Stimulated activated CD4-positive, alpha-beta T cell treated with anti-CD3 and anti-CD28 coated beads, Interleukin-4, amount 100 ng/mL, for 48 hours (primary cell): ENCODE data around the gene UGT1A9.
"Not testable (repeated sequence)": the region's sequence is repeated elsewhere in the genome, so short reads cannot be mapped to it uniquely, and the experiment has no call there.

ENCODE experiments used
- DNase-seq, 2 donors: peaks; one replicate each; pipeline ENCODE4 v3.0.0-alpha.2; 2020; ENCODE audit warnings: low read depth in 2 of 2

UGT1A9 gene

GRCh38 chr2:233671290-233672161 is at the start of gene UGT1A9:
Gene UGT1A9 (plus strand): TSS chr2:233671898. CDS start chr2:233671935, 37 bp downstream.
- no peak for DNase-seq

GRCh38 chr2:233627331-233628025 is 44.2 kb upstream of the UGT1A9 start:
- no peak for DNase-seq

DNA sequence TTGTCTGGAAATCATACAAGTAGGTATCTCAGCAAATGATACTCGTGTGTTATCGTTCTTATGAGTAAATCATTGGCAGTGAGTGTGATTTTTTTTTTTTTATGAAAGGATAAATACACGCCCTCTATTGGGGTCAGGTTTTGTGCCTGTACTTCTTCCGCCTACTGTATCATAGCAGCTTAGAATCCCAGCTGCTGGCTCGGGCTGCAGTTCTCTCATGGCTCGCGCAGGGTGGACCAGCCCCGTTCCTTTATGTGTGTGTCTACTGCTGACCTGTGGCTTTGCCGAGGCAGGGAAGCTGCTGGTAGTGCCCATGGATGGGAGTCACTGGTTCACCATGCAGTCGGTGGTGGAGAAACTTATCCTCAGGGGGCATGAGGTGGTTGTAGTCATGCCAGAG is 35.4 kb upstream of the UGT1A9 start, which contains the start of gene UGT1A10:
UGT1A10 (plus strand) TSS at position 143 of the 400 bp plus-strand sequence; CDS start at position 218, 75 bp downstream.
- not testable (repeated sequence) for DNase-seq

GRCh38 chr2:233638836-233639235 is 32.9 kb upstream of the UGT1A9 start:
- DNase-seq, result no peak

DNA sequence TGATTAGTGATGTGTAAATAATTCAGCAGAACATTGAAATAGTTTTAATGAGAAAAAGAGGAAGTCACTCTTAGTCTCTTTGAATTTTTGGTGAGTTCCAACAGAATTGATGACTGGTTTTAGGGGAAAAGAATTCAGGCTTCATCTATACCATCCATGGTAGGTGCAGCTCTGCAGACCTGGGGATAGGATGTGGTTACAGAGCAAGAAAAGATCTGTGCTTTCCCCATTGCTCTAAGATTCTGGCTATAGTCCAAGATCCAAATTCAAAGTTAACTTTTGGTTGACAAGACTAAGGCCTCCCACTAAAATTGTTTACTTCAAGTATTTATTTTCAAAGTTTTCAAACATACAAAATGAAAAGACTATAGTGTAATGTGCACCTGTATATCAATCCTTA is 31.8 kb upstream of the UGT1A9 start:
- no peak for DNase-seq

DNA sequence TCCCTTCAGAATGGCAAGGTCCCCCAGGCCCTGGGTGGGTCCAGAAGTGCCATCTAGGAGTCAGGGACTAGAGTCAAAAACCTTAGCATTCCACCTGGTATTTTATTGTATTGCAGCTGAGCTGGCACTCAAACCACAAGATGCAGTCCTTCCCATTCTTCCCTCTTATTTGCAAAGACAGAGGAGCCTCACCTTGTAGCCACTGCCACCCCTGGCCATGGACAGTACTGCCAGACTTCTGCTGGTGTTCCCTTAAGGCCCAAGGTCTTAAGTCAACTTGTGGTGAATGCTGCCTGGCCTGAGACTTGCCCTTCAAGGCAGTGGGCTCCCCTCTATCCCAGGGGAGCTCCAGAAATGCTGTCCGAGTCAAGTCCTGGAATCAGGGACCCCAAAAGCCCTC is 28.6 kb upstream of the UGT1A9 start:
- no peak for DNase-seq

DNA sequence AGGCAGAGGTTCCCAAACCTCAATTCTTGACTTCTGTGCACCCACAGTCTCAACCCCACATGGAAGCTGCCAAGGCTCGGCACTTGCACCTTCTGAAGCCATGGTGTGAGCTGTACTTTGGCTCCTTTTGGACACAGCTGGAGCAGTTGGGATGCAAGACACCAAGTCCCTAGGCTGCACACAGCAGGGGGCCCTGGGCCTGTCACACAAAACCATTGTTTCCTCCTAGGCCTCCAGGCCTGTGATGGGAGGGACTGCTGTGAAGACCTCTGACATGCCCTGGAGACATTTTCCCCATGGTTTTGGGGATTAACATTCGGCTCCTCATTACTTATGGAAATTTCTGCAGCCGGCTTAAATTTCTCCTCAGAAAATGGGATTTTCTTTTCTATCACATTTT is 25.7 kb upstream of the UGT1A9 start:
- DNase-seq, result not testable (repeated sequence)

DNA sequence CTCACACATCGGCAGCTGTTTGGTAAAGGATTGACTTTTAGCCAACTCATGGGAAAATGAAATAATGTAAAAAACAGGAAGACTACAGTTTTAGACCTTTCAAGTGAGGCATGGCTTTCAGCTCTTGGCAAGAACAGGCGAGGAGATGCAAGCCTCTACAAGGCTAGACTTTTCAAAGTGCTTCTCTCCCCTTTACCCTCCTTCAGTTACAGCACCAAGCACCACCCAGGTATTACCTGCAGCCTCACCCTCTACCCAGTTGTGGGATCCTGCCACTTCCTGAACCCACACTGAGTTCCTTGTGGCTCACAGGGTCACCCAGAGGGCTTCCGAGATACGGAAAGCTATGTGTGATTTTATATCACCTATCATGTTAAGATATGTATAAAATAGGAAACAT is 20.7 kb upstream of the UGT1A9 start:
- DNase-seq, result no peak

DNA sequence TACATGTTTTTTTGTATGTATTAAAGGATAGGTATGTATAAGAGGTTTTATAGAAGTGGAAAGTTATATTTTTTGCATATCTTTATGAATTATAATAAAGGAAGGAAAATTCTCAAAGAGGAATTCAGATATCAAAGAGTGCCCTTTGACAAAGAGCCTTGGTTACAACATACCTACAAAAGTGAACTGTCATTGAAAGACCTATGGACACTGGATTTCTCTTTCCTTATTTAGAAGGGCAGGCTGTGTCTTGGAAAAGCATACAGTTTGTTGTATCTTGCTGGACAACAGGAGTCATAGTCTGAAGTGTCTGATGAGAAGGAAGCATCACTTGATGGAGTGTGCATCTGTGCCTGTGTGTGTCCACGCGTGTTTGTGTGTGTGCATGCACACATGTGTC is 20.3 kb upstream of the UGT1A9 start:
- no peak for DNase-seq

- no peak for DNase-seq
These were observed 17.2 kb upstream of the UGT1A9 start for GRCh38 chr2:233654501-233654900.

- no peak for DNase-seq
These were observed 16.7 kb upstream of the UGT1A9 start for GRCh38 chr2:233655043-233655442.

DNA sequence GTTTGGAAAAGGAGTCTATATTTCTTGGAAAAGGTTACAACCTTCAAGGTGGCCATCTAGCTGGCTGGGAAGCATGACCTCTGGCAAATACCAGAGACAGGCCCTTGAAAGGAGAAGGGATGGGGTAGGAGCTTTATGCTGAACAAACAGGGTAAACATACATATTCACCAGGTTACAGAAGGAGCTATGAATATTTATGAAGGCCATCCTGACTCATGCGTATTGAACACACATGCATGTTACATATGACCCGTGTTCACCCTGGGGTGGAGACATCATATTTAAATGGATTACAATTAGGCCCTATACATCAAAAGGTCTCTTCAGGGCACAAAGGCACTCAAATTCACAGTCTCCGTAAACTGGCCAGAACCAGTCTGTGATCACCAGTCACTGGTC is 15.8 kb upstream of the UGT1A9 start:
- not testable (repeated sequence) for DNase-seq

DNA sequence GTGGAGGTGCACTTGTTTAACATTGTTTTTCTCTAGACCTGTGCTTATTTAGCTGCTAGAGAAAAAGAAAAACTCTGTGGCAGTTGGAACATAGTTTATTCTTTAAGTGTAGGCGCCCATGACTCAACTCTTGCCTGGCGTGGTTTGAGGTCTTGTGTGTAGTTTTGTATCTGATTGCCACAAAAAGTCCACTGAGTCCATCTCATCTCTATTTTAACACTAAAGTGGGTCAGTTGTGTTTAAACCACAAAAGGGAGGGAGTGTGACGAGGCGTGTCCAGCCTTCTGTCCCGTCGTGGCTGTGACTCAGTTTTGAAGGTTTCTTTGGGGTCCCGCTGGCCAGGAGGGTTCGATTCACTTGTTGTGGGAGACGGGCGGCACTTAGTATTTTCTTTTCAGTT is 15.3 kb upstream of the UGT1A9 start:
- no peak for DNase-seq

DNA sequence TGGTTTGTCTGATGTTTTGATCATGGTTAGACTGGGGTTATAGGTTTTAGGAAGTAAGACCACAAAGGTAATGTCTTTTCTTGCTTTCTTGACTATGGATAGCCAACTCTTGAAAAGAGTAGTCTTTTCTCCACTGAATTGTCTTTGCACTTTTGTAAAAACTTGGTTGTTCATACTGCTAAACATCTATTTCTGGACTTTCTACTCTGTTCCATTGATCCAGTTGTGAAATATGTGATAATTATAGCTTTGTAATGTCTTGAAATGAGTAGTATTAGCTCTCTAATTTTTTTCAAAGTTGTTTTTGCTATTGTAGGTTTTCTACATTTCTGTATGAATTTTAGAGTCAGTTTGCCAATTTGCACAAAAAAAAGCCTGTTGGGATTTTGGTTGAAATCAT is 13.1 kb upstream of the UGT1A9 start:
- DNase-seq, result no peak

- DNase-seq, result no peak
These were observed 7.8 kb upstream of the UGT1A9 start for GRCh38 chr2:233663911-233664310.

GRCh38 chr2:233668605-233669260 is 3.0 kb upstream of the UGT1A9 start:
- no peak for DNase-seq

GRCh38 chr2:233672886-233673285 is 1.2 kb downstream of the UGT1A9 start:
- DNase-seq, result no peak

GRCh38 chr2:233673896-233674295 is 2.2 kb downstream of the UGT1A9 start:
- DNase-seq, result no peak

DNA sequence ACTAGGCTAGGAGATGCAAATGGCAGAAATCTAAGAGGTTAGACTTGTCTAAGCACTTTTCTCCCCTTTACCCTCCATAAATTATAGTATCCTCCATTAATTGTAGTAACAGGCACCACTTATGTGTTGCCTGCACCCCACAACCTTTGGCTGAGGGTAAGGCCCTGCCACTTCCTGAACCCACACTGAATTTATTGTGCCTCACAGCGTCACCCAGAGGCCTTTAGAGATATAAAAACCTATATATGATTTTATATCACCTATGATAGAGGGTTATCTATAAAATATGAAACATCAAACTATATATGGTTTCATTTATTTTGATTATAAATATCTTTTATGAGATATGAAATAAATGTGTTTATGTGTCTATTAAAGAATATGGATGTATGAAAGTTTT is 2.6 kb downstream of the UGT1A9 start:
- no peak for DNase-seq

DNA sequence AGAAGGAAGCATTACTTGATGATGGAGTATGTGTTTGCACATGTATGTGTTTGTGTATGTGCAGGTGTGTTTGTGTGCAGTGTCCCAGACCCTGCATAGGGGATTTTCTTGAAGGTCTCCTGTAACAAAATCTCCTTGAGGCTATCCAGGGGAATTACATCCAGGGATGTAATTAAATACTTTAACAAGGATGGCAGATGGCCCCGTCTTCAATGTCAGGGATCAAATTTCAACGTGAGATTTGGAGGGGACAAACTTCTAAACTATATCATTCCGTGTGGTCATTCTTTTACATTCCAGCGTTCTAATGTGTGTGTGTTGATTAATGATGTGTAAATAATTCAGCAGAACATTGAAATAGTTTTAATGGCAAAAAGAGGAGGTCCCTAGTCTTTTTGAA is 3.3 kb downstream of the UGT1A9 start:
- DNase-seq, result no peak

DNA sequence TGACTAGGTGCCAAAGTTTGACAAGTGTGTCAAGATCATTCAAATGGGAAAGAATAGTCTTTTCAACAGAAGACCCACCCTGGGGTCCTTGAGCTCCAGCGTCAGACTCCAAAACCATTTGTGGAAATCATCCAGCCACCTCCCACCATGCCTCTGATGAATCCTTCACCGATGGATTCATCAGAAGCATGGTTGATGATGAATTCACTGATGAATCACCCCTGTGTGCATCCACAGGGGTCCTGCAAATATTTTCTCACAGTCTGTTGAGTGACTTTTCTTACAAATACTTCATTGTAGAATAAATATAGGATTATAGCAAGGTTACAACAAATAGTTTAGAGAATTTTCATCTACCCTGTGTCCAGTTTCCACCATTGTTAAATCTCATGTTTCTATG is 4.3 kb downstream of the UGT1A9 start:
- no peak for DNase-seq

DNA sequence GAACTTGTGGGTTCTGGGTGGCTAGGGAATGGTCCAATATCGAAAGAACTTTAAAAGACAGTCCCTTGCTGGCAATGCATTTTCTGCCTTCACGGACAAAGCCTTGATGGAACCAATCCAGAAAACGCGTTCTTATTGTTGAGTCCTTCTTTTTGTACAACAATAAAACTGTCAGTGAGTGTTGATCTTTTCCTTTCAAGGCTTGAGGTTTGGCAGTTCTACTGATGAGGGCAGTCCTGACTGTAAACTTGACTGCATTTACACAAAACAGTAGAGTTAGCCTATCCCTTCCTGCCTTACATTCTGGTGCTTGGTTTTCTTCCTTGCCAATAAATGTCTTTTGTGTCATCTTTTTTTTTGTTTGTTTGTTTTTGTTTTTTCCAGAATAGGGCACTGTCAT is 7.5 kb downstream of the UGT1A9 start:
- DNase-seq, result no peak
